A549 treated with Hydrocortisone at 1 μM for 4 hours (cell line): Measurements from ENCODE around the gene OR10W1. TPM values are rescaled to one million over a fixed set of nuclear protein-coding genes. Genes with fewer than 3 reads are reported as not detected.

ENCODE experiments used
- total RNA-seq: library from RNA; stranded (reverse); fragments of 200-300 nt; extraction: Qiagen RNA extraction; gene quantifications from 5 replicates; pipeline ENCODE4 v1.2.3, GENCODE V29; 2022

OR10W1 gene, protein sequence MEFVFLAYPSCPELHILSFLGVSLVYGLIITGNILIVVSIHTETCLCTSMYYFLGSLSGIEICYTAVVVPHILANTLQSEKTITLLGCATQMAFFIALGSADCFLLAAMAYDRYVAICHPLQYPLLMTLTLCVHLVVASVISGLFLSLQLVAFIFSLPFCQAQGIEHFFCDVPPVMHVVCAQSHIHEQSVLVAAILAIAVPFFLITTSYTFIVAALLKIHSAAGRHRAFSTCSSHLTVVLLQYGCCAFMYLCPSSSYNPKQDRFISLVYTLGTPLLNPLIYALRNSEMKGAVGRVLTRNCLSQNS
- not detected in 5 replicates for total RNA-seq

GRCh38 chr11:58268142-58268541 is at the start of gene OR10W1:
TSS of gene OR10W1 (minus strand) at chr11:58268260. CDS start at chr11:58267858, 402 bp downstream.

Other genes starting within 250 kb of the OR10W1 start
- not detected in 5 replicates for gene OR9Q1, start 244.4 kb downstream of the OR10W1 start, total RNA-seq
- not detected in 5 replicates for gene OR6Q1, start 237.3 kb downstream of the OR10W1 start, total RNA-seq
- not detected in 5 replicates for gene OR9I1, start 142.7 kb downstream of the OR10W1 start, total RNA-seq
- gene OR9Q2, start 79.2 kb downstream of the OR10W1 start, total RNA-seq, result not detected in 5 replicates
- gene OR1S2, start 64.1 kb downstream of the OR10W1 start, total RNA-seq, result not detected in 5 replicates
- gene OR1S1, start 55.5 kb downstream of the OR10W1 start, total RNA-seq, result not detected in 5 replicates
- gene OR10Q1, start 39.3 kb downstream of the OR10W1 start, total RNA-seq, result not detected in 5 replicates
- not detected in 5 replicates for gene OR5B17, start 90.8 kb upstream of the OR10W1 start, total RNA-seq
- not detected in 5 replicates for gene OR5B3, start 138.6 kb upstream of the OR10W1 start, total RNA-seq
- gene OR5B2, start 159.9 kb upstream of the OR10W1 start, total RNA-seq, result not detected in 5 replicates
- not detected in 5 replicates for gene OR5B12, start 174.0 kb upstream of the OR10W1 start, total RNA-seq
- gene OR5B21, start 239.8 kb upstream of the OR10W1 start, total RNA-seq, result not detected in 5 replicates